Stimulated activated CD8-positive, alpha-beta memory T cell treated with anti-CD3 and anti-CD28 coated beads, Interleukin-7, amount 100 ng/mL, for 1 hour (primary cell): ENCODE measurements around the gene TRIM45.

Source experiments
- DNase-seq, 2 donors: peaks; one replicate each; pipeline ENCODE4 v3.0.0-alpha.2; 2020; ENCODE audit warnings: low read depth in 2 of 2

TRIM45 gene

DNA sequence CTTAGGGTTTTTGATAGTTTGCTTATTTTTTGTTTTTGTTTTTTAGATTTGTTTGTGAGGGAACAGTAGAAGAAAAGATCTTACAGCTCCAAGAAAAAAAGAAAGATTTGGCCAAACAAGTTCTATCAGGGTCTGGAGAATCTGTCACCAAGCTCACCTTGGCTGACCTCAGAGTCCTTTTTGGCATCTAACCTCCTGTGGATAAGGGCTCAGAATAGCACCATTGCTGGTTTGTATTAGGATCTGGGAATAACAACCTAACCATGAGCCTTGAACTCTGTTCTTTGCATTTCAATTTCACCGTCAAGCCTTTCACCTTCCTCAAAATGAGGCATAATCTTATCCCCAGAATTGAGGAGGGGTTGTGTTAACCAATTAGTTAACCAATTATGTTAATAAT lies 20.2 kb downstream of the TRIM45 start:
- DNase-seq, result no peak

- no peak for DNase-seq
Measured at GRCh38 chr1:117098287-117098890, 23.2 kb downstream of the TRIM45 start.

DNA sequence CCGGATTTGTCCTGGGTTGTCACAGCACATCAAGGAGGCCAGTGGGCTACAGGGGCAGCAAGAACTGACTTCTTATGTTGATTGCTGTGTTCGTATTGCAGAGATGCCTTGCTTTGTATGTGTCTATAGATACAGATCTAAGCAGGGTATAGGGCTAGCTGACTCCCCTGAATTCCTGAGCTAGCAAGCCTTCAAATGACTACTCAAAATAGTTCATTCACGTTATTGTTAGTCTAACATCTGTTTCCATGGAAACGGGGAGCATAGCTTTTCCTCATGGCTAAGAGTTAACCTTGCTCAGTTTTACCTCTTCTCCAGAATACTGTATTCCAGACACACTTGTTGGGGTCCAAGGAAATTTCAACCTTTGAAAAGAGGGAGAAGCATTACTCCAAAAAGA lies 24.1 kb downstream of the TRIM45 start:
- DNase-seq, result no peak

- no peak for DNase-seq
Measured at GRCh38 chr1:117096951-117097408, 24.6 kb downstream of the TRIM45 start.

GRCh38 chr1:117094841-117095604 lies 26.5 kb downstream of the TRIM45 start:
- no peak for DNase-seq

DNA sequence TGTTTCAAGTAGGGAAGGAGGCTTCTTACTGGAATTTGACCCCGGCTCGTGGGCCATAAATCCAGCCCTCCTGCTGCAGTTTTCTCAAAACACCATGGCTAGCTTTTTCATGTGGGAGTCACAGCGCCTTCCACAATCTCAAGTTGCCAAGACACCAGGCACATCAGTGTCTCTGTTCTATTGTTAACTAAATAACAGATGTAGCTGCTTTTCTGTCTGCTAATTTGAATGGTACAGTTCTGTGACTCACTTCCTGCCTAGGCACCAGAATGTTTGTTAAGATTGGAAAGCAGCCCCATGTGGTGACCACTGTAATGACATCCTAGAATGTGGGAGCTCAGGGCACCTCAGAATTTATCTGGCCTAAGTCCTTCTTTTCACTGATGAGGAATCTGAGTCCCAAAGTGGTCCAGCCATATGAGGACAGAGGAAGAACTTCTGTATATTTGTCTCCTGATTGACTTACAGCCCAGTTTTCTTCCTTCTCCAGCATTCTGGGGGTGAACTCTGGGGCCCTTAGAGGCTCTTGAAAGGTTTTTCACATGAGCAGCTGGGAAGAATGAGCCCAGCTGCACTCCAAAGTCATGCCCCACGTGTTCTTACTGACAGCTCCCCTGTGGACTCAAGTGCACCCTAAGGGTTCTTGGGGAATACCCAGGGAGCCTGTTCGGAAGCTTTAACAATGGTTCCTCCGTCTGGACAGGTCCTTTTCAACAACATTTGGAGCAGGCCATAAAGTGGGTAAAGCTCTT lies 27.5 kb downstream of the TRIM45 start:
- no peak for DNase-seq

DNA sequence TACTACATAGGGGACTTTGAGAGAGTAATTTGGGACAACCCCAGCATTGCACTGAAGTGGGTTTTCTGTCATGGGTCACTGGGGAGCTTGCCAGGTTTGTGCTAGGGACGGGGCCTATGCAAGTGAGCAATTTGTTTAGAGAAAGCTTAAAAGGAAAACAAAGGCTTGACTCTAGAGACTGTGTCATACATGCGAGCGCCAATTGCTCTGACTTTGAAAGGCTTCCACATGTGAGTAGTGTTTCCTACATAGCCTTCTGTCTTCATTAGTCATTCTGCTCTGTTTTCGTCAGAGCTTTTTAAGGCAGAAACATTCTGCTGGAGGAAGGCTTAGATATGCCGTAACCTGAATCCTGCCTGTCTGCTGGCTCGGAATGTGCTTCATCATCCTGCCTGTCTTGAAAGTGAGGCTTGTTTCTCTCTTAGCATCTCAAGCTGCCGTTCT lies 28.4 kb downstream of the TRIM45 start:
- no peak for DNase-seq

DNA sequence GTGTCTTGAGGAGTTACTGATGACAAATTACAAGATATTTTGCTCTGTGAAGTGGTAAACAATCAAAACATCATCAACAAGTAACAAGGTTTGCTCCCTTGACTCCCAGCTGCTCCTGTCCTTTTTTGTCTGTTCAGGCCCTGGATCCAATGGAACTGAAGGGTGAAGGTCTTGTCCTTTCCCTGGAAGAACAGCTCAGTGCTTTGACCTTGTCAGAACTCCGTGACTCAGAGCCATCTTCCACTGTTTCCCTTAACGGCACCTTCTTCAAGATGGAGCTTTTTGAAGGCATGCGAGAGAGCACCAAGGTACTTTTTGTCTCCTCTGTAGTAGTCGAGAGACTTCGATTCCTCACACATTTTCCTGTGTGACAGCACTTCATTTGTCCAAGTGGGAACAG lies 29.0 kb downstream of the TRIM45 start:
- no peak for DNase-seq

GRCh38 chr1:117089996-117090395 lies 31.6 kb downstream of the TRIM45 start:
- DNase-seq, result no peak

DNA sequence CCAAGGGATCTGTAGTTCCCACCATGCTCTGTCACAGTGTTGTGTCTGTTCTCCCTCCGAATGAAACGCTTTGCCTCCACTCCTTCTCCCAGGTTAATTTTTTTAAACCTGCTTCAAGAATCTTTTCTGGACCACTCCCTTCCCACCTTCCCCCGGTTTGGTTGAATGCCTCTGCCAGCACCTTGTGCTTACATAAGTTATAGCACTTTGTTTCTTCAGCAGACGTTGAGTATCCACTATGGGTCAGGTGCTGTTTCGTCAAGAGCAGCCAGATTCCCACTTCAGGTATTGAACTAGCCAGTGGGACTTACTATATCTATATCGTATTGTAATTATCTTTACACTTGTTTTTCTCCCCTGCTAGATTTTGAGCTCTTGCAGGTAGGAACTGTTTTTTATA lies 33.9 kb downstream of the TRIM45 start:
- no peak for DNase-seq

DNA sequence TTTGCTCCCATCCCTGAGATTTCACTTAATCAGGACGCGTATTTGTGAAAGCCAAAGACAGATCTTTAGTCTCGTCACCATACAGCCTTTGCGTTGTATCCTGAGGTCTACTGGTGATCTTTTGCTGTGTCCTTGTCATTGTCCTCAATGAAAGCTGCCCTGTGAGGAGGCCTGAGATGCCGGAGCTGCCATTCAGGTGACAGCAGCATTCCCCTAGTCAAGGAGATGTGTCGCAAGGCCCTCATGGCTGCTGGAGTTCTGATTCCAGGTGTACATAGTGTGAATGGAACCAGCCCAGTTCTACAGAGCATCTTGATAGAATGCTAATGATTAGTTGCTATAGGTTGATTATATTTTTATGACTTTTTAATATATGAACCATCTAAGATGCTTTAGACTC lies 37.3 kb downstream of the TRIM45 start:
- no peak for DNase-seq

DNA sequence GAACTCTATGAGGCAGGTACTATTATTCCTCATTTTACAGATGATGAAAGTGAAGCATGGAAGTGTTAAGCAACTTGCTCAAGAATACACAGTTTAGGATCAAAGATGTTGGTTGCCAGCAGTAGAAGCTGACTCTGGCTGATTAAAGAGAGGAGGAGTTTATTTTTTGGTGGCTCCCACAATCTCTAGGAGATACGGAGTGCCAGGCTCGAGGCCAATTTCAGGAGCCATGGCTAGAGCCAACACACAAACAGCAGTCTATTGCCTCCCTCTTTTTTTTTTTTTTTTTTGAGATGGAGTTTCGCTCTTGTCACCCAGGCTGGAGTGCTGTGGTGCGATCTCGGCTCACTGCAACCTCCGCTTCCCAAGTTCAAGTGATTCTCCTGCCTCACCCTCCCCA lies 41.8 kb downstream of the TRIM45 start:
- no peak for DNase-seq

- DNase-seq, result no peak
Measured at GRCh38 chr1:117077267-117077666, 44.3 kb downstream of the TRIM45 start.

DNA sequence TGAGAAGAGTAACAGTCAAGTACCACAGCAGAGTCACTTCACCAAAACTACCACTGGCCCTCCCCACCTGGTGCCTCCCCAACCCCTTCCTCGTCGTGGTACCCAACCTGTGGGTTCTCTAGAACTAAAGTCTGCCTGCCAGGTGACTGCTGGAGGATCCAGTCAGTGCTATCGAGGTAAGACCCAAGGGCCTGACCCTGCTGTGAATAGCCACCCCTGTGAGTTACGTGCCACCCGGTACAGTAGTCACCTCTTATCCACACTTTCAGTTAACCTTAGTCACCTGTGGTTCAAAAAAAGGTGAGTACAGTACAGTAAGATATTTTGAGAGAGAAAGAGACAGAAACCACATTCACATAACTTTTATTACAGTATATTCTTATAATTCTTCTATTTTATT lies 44.9 kb downstream of the TRIM45 start:
- no peak for DNase-seq

GRCh38 chr1:117070124-117070523 lies 51.4 kb downstream of the TRIM45 start:
- DNase-seq, result no peak

DNA sequence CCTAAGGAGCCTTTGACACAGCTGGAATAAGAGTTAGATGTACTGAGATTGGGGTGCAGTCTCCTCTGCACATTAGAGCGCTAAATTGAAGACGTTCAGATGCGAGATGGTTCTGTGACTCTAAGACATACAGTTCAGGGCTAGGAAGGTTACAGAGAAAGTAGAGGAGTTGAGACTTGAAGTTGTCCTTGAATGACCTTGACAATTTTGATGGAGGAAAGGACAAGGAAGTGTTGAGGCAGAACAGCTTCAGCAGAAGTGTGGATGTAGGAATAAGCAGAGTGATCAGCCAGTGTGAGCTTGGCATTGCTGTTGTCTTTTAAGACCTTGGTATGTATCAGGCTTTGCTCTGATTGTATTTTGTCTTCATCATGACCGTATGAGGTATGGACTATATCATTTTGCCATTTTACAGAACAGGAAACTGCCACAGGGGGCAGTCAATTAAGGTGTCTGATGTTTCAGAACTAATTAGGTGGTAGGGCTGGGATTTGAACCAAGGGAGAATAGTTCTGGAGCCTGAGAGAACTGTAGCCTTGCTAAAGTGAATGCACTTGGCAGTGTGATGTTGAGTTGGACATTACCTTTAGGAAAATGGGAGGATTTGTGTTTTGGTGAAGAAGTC lies 52.2 kb downstream of the TRIM45 start:
- no peak for DNase-seq

- no peak for DNase-seq
Measured at GRCh38 chr1:117068580-117068979, 53.0 kb downstream of the TRIM45 start.

- no peak for DNase-seq
Measured at GRCh38 chr1:117067533-117068370, 53.8 kb downstream of the TRIM45 start.

GRCh38 chr1:117066367-117066766 lies 55.2 kb downstream of the TRIM45 start:
- DNase-seq, result no peak

GRCh38 chr1:117061986-117062415 lies 59.5 kb downstream of the TRIM45 start:
- no peak for DNase-seq
